LoVo (cell line): ENCODE measurements around the gene USP16.
"Not testable (repeated sequence)": the region's sequence is repeated elsewhere in the genome, so short reads cannot be mapped to it uniquely, and the experiment has no call there.

Source experiments
- DNase-seq: peaks from one replicate; pipeline ENCODE4 v3.0.0-alpha.2; 2016; ENCODE audit warnings: low spot score

The USP16 gene

DNA sequence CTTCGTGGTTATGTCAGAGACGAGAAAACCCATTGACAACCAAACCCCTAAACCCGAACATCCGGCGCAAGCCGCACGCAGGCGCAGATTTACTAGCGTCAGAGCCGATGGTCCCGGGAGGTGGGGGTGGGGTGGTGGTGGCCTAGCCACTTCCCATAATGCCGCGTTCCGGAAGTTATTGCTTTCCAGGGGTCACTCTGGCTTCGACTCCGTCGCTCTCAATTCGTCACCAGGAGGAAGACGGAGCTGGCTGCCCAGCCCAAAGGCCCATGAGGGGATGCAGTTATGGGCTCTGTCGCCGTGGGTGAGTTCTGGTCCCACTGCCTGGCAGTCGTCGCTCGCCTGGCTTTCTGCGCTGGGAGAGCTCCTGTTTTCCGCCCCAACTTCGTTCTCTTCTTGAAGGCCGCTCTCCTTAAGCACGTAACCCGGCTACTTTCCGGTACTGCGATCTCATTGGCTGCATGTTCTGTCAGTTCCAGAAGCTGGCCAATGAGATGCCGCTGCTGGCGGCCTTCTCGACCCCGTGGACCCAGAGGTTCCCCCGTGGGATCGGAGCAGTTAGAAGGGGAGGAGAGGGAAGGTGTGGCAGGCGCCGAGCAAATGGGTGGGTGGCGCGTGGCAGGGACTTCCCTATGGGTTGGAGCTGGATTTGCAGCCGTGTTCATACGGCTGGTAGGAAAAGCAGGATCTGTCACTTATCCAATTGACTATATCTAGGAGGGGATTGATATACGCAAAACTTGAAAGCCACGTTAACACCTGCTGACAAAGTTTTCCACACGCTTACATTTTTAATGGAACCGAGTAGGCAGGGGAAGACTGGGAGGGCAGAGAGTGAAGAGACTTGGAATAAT lies at the start of gene USP16:
Gene USP16, plus strand, starts transcription at position 195 of the 854 bp plus-strand sequence. CDS start 3,246 bp downstream, outside the sequence.
- DNase-seq, result peak; percentile 96

DNA sequence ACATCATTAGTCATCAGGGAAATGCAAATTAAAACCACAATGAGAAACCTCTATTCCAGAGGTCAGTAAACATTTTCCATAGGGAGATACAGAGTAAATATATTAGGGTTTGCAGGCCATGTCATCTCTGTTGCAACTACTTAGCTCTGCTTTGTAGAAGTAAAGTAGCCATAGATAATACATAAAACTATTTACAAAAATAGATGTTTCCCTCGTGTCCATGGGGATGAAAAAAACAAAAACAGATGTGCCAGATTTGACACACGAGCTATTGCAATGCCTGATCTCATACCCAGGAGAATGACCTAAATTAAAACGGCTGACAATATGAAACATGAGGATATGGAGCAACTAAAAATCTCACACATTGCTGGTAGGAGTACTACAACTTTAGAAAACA lies 49.1 kb upstream of the USP16 start:
- no peak for DNase-seq

DNA sequence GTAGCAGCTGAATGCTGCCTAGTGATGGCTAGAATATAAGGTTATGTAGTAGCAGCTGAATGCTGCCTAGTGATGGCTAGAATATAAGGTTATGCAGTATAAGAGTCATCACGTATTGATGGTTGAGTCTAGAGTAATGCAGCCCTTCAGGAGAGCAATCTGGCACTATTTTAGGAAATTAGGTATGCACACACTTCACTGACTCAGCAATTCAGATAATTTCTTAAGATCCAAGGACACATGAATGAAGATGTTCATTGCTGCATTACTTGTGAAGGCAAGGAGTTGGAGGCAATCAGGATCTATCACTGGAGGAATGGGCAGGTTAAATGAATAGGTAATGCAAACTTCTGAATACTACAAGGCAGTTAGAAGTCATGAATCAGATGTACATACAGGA lies 45.4 kb upstream of the USP16 start:
- no peak for DNase-seq

DNA sequence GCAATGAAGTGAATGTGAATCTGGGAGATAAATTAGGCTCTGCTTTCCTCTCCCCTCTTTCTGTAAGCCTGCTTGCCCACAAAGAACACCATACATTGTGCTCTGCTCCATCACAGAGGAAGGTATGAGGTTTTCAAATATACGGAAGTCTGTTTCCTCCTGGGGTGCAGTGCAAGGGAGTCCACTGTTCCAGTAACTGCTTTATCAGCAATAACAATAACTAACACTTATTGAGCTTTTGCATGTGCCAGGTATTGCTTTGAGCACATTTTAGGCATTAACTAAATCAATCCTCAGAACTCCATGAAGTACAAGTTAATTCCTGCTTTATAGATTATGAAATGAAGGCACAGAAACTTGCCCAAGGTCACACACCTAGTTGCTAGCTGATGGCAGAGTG lies 41.8 kb upstream of the USP16 start:
- no peak for DNase-seq

DNA sequence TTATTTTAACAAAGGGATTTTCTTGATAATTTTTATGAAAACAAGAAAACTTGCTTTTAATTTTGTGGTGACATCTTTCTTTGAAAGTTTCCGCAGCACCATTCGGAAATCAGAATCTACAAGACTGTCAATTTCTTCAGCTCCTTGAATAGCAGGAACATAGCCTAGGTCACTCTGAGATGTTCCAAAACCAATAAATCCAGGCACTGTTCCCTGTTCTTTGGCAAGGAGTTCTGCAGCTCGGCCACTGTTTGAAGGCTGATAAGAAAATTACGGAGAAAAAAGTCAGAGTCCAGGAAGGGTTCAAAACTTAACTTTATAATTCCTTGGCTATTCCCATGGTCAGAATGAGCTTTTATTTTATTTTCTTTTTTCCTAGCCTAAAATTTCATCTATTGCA lies 37.8 kb upstream of the USP16 start:
- DNase-seq, result no peak

DNA sequence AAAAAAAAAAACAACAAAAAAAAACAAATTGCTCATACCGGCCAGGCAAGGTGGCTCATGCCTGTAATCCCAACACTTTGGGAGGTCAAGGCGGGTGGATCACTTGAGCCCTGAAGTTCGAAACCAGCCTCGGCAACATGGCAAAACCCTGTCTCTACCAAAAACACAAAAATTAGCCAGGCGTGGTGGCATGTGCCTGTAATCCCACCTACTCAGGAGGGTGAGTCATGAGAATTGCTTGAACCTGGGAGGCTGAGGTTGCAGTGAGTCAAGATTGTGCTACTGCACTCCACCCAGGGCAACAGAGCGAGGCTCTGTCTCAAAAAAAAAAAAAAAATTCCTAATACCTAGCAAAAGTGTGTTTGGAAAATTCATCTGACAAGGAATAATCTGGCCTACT lies 36.3 kb upstream of the USP16 start:
- not testable (repeated sequence) for DNase-seq

DNA sequence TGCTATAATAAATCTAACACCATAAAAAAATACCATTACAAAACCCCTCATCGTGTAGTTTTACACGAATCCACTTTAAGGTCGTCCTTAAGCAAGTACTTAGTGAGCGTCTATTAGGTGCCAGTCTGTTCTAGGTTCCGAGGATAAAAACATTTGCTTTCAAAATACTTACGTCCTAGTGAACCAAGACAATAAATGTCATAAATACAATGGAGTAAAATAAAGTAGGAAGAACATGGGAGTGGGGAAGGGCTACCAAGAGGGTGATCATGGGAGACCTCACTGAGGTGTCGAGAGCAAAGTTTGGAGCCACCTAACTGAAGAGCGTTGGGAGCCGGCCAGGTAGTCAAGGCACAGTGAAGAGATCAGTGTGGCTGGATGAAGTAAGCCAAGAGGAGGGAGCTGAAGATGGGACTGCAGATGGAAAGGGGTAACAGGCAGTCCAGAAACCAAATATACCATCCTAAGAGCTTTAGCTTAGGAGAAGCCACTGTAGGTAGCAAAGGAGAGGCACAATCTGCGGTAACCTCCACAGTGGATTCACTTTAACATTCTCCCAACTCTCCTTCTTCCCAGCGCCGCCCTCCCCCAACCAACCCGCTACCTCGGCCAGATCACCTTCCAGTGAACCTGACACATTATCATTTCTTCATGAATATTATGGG lies 32.5 kb upstream of the USP16 start:
- peak; percentile 16 for DNase-seq

DNA sequence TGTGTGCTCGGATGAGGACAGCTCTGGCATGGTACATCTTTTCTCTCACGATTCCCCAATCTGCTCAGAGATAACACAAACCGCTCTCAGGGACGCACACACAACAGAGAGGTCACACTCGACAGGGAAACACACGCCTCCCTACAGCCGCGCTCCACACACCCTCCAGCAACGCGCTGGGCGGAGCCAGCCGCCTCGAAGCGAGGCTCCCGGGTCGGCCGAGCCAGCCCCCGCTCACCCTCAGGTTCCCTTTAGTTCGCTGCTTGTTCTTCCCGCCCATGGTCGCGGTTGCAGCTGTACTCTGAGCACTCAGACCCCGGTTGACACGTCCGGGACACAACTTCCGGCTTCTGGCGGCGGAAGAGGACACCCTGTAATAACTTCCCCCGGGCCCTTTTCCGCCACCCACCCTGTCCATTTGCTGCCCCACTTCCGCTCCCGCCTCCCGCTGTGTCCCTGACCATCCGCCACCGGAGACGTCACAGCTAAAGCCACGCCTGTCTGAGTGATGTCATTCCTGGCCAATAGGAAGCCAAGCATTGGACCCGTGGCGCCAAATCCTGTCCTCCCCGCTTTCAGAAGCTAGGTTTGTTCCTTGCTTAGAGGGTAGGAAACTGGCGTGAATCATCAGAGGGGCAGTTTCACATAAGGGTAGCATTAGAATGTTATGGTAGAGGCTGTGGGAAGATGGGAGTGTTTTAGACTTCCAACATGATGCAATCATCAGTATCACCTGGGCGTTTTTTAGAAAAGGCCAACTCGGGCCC lies 31.8 kb upstream of the USP16 start, which contains the start of gene LTN1:
Gene LTN1, minus strand, starts transcription at position 352 of the 767 bp plus-strand sequence. Its CDS starts 72 bp downstream, at position 280.
- peak; percentile 99 for DNase-seq

DNA sequence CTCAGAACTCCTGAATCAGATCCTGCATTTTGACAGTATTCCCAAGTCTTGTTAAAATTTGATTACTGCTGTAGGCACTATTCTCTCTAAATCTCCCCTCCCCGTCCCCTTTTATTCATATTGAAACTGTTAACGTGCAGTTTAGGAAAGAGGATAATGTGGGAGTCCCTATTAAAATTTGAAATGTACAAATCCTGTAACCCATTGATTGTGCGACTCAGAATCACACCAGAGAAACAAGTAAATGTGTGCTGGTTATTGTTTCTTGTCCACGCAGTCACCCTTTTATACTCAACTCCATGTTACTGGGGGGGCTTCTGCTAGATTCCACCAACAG lies 31.2 kb upstream of the USP16 start:
- no peak for DNase-seq

DNA sequence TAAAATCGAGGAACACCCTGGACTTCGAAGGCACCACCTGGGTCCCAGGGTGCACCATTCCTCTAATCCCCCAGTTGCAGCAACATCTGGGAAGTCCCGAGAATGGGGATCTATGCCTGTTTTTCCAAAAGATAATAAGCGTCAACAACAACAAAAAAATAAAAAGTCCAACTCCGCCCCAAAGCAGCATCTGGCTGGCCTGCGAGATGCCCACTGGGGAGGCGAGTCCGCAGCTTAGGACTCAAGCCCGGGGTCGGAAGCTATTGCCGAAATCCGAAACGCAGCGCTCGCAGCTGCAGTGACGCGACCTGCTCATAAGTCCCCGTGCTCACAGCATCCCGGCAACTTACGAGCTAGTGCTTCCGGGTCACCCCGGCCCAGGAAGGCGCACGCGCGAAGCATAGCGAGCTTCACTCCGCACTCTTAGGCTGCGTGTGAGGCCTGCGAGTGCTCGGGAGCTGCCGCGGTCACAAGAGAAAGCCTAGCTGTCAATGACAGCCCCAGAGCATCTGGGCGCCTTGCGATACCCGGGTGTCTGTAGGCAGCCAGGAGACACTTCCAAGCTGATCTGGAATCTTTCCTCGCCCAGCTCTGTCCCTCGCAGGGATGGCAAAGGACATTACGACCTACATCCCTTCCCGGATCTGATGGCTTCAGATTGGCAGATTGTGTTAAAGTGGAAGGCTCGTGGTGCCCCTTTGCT lies 21.9 kb upstream of the USP16 start:
- peak; percentile 93 for DNase-seq

DNA sequence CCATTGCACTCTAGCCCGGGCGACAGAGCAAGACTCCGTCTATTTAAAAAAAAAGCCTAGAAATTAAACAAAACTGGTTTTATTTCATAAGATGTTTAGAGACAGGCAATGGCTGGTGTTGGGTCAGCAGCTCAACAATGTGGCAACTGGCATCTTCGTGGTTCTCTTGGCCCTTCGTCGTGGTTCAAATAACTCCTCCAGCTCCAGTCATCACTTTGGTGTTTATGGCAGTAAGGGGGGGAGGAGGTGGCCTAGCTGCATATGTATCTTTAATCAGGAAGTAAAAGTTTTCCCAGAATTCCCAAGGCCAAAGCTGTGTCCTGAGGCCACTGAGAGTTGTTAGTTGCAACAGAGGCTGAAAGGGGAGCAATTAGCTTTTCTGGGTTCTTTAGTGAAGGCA lies 18.8 kb upstream of the USP16 start:
- DNase-seq, result no peak

DNA sequence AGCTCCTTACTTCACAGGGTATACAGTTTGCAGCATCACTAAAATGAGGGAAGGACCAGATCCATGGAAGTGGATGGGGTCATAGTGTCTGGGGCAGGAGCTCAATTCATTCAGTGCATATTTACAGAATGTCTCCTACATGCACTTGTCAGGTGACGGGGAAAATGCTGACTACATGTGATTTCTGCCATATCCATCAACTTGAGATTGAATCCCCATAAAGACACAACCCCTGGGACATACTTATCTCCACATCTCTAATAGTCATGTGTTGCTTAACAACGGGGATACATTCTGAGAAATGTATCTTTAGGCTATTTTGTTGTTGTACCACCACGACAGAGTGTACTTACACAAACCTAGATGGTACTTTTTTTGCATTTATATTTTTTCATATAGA lies 17.3 kb upstream of the USP16 start:
- DNase-seq, result no peak

DNA sequence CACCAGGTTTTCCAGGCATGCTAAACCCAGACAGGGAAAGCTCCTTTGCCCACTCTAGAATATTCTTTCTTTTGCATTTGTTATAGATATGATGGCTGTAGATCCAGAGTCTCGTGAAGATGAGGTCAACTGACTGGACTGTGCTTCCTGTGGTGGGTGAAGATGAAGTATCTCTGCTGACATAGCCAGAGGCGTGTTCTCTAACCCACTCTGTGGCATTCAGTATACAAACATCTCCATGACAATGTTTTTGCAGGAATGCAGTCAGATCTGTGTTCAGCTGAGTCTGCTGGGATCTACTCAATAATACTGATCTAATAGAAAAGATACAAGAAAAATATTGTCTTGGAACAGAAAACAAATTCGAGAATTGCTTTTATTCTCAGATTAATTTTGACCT lies 16.7 kb upstream of the USP16 start:
- no peak for DNase-seq

DNA sequence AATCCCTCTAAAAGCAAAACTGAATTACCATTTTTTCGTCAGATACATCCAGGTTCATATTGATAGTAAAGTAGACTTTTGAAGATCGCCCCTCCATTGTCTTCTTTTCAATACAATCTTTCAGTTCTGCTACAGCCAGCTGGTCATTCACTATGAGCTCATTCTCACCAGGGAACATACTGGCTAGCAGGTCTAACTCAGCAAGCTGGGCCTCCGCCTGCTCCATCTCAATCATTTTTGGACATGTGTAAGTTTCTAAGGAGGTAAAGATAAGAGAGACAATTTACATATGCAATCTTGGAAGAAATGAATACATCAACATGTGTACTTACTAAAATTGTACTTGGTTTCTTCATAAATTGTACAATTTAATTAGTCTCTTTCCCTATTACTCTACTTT lies 16.1 kb upstream of the USP16 start:
- no peak for DNase-seq

DNA sequence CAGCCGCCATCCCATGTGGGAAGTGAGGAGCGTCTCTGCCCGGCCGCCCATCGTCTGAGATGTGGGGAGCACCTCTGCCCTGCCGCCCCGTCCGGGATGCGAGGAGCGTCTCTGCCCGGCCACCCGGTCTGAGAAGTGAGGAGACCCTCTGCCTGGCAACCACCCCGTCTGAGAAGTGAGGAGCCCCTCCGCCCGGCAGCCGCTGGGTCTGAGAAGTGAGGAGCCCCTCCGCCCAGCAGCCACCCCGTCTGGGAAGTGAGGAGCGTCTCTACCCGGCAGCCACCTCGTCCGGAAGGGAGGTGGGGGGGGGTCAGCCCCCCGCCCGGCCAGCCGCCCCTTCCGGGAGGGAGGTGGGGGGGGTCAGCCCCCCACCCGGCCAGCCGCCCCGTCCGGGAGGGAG lies 13.2 kb upstream of the USP16 start:
- DNase-seq, result not testable (repeated sequence)

DNA sequence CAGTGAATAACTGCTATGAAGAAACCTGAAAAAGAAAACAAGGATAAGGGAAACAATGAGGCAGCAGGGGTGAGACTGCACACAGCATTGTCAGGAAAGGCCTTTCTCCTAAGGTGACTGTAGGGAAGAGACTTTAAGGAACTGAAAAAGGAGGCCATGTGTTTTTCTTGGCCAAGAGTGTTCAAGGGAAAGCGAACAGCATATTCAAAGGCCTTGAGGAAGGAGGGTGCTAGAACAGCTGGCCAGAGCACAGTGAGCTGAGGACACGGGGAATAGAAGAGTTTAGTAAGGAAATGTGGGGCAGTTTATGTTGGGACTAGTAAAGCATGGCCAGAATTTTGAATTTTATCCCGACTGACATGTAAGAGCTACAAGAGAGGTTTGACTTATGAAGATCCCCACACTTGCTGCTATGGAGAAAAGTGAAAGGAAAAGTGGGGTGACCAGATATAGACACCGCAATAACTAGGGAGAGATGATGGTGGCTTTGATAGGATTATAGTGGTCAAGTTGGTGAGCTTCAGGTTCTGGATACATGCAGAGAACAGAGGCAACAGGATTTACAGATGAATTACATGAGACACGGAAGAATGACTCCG lies 6.7 kb upstream of the USP16 start:
- no peak for DNase-seq

DNA sequence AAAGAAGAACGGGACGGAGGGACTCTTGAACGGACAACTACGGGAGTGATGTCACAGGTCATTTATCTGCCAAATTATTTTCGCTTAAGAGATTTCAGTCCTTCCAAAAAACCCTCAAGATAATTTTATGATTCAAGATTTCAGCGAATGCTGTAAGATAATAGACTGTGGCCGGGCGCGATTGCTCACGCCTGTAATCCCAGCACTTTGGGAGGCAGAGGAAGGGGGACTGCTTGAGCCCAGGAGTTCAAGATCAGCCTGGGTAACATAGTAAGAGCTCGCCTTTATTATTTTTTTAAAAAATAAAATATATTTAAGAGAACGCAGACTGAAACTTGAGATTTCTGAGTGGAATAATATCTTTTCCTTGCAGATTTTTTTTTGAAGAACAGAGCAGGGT lies 5.9 kb upstream of the USP16 start:
- no peak for DNase-seq

DNA sequence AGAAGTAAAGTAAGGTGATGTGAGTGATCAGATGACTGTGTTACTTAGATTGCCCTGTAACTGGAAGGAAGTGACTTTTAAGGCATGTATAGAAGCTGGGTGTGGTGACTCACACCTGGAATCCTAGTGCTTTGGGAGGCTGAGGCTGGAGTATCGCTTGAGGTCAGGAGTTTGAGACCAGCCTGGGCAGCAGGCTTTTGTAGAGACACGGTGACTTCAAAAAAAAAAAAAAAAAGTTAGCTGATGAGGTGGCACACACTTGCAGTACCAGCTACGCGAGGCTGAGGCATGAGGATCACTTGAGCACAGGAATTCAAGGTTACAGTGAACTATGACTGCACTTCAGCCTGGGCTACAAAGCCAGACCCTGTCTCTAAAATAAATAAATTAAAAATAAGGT lies 2.3 kb upstream of the USP16 start:
- no peak for DNase-seq

DNA sequence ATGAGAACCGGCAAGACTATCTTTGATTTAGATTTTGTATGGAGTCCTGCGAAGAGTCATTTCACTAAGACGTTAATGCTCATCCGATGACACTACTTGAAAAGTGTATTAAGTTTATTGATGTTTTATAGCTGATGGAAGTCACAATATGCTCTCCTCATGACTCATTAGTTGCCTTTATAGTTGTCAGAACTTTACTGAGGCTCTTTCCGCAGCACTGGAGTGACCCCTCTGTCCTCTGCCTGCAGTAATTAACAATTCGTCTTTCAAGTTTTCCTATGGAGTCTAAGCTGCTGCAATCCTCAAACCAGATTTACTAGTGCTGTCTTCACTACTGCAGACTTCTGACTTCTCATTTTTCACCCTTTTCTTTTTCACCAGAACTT lies 853 bp downstream of the USP16 start:
- DNase-seq, result peak; percentile 18

DNA sequence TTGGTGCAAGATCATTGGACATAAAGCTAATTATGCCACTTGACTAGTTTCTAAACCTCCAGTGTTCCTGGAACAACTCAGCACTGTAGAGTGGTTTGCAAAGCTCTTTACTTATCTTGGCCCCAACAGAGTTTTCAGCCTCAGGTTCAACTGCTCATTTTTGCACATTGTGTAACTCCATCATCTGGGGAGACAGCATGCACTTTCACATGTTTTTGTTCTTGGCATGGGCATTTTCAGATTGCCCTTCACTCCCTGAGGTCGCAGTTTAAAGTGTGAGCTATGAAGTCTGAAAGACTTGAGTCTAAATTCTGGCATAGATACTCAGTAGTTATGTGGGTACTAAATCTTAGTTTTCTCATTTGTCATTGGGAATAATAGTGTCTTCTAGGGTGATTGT lies 5.1 kb downstream of the USP16 start:
- no peak for DNase-seq

DNA sequence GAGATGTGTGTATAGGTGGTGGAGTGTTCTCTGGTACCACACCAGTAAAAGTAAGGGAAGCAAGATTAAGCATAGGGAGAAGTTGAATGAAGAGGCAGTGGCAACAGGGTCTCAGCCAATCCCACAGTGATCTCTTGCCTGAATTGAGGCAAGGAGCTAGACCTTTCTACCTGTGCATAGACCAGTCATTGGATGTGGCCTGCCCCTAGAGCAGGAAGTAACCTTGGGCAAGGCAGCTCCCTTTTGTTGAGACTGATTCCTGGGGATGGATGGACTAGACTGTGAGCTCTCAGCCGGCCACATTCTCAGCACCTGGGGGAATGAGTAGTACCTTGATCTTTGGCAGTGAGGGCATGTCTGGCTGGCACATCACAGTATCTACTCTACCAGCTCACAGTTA lies 6.4 kb downstream of the USP16 start:
- no peak for DNase-seq

DNA sequence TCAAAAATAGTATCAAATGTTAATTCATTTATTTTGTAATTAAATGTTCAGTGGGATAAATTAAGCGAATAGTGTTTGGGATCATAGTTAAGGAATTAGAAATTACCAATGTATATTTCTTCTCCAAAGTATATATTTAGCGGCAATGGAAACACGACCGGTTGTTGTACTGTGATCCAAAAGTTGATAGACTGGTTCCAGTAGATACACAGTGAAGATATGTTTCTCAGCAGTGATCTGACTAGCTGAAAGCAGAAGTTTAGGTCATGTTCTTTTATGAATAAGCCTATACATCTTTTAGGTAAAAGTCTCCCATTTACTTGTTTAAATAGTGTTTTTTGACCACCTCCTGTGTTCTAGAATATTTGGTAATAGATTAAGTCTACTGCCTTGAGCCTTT lies 8.8 kb downstream of the USP16 start:
- no peak for DNase-seq
